ENCODE results near the gene ZGPAT. TPM values are rescaled to one million over a fixed set of nuclear protein-coding genes. Genes with fewer than 3 reads are reported as not detected.

ZGPAT gene
- total and polyA plus RNA-seq, 2 of the 13 experiments (the other 11 are each of a cell fraction or from before 2014, with no cell fraction given) = 23.0 to 41.9 TPM

DNA sequence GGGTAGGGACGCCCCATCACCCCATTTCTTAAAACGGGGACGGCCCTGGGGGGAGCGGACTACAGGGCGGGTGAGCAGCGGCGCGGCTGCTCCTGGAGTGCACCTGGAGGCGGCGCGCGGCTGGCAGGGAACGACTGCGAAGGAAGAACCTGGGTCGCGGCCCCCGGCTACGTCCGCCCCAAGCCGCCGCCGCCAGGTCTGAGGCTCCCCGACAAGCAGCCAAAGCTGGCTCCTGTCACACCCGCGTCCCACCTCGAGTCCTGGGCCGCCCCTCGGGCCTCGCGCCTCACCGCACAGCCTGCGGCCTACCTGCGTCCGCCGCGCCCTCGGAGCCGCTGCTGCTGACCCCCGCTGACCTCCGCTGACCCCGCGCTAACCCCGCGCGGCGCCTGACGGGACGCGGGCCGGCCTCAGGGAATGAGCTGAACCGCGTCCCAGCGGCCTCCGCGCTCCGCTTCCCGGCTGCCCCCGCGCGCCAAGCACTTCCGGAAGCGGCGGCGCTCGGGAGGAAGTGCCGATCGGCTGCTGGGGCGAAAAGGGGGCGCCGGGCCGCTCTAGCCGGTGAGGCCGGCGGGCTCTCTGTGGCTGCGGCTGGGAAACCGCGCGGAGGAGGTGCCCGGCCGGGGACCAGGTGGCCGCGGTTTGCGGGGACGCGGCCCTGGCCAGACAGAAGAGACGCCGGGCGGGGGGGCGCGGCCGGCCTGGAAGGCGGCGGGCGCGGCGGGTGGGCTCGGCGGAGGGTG lies at the start of gene ZGPAT, which contains the start of gene ARFRP1 (continued):
- TF ChIP-seq TBX3 (IDR thresholded peaks at IDR 0.05; ENCODE audit: borderline replicate concordance) (peak; percentile 20; the same call in 1 of the 2 replicates), TSC22D2 (CRISPR knock-in tag; IDR thresholded peaks at IDR 0.05; ENCODE audit: borderline replicate concordance) (peak; percentile 90; the same call in 1 of the 2 replicates), PHB2 (IDR thresholded peaks at IDR 0.05; ENCODE audit: partially characterized antibody) (no peak), SAP130 (CRISPR knock-in tag; IDR thresholded peaks at IDR 0.05; ENCODE audit: low read depth) (peak; percentile 99), RFXAP (CRISPR knock-in tag; IDR thresholded peaks at IDR 0.05; ENCODE audit: borderline replicate concordance) (0 out of 2 replicates have a peak, but pooled peaks have one; percentile 77), NFATC3 (CRISPR knock-in tag; IDR thresholded peaks at IDR 0.05) (no peak), TMF1 (CRISPR knock-in tag; IDR thresholded peaks at IDR 0.05; ENCODE audit: low read depth) (peak; percentile 98), MIXL1 (CRISPR knock-in tag; IDR thresholded peaks at IDR 0.05) (peak; percentile 90), ZNF772 (CRISPR knock-in tag; IDR thresholded peaks at IDR 0.05) (peak; percentile 73)
- TF ChIP-seq, protein P1, sequence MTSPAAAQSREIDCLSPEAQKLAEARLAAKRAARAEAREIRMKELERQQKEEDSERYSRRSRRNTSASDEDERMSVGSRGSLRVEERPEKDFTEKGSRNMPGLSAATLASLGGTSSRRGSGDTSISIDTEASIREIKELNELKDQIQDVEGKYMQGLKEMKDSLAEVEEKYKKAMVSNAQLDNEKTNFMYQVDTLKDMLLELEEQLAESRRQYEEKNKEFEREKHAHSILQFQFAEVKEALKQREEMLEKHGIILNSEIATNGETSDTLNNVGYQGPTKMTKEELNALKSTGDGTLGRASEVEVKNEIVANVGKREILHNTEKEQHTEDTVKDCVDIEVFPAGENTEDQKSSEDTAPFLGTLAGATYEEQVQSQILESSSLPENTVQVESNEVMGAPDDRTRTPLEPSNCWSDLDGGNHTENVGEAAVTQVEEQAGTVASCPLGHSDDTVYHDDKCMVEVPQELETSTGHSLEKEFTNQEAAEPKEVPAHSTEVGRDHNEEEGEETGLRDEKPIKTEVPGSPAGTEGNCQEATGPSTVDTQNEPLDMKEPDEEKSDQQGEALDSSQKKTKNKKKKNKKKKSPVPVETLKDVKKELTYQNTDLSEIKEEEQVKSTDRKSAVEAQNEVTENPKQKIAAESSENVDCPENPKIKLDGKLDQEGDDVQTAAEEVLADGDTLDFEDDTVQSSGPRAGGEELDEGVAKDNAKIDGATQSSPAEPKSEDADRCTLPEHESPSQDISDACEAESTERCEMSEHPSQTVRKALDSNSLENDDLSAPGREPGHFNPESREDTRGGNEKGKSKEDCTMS (CRISPR knock-in tag; conservative IDR thresholded peaks at IDR 0.05) = no peak
- TF ChIP-seq, protein P2, sequence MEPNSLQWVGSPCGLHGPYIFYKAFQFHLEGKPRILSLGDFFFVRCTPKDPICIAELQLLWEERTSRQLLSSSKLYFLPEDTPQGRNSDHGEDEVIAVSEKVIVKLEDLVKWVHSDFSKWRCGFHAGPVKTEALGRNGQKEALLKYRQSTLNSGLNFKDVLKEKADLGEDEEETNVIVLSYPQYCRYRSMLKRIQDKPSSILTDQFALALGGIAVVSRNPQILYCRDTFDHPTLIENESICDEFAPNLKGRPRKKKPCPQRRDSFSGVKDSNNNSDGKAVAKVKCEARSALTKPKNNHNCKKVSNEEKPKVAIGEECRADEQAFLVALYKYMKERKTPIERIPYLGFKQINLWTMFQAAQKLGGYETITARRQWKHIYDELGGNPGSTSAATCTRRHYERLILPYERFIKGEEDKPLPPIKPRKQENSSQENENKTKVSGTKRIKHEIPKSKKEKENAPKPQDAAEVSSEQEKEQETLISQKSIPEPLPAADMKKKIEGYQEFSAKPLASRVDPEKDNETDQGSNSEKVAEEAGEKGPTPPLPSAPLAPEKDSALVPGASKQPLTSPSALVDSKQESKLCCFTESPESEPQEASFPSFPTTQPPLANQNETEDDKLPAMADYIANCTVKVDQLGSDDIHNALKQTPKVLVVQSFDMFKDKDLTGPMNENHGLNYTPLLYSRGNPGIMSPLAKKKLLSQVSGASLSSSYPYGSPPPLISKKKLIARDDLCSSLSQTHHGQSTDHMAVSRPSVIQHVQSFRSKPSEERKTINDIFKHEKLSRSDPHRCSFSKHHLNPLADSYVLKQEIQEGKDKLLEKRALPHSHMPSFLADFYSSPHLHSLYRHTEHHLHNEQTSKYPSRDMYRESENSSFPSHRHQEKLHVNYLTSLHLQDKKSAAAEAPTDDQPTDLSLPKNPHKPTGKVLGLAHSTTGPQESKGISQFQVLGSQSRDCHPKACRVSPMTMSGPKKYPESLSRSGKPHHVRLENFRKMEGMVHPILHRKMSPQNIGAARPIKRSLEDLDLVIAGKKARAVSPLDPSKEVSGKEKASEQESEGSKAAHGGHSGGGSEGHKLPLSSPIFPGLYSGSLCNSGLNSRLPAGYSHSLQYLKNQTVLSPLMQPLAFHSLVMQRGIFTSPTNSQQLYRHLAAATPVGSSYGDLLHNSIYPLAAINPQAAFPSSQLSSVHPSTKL (CRISPR knock-in tag; IDR thresholded peaks at IDR 0.05) = peak; percentile 70; the same call in 1 of the 2 replicates
- TF ChIP-seq, protein P3, sequence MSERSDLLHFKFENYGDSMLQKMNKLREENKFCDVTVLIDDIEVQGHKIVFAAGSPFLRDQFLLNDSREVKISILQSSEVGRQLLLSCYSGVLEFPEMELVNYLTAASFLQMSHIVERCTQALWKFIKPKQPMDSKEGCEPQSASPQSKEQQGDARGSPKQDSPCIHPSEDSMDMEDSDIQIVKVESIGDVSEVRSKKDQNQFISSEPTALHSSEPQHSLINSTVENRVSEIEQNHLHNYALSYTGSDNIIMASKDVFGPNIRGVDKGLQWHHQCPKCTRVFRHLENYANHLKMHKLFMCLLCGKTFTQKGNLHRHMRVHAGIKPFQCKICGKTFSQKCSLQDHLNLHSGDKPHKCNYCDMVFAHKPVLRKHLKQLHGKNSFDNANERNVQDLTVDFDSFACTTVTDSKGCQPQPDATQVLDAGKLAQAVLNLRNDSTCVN (CRISPR knock-in tag; IDR thresholded peaks at IDR 0.05; ENCODE audit: borderline replicate concordance) = peak; percentile 91
- TF ChIP-seq, protein P4, sequence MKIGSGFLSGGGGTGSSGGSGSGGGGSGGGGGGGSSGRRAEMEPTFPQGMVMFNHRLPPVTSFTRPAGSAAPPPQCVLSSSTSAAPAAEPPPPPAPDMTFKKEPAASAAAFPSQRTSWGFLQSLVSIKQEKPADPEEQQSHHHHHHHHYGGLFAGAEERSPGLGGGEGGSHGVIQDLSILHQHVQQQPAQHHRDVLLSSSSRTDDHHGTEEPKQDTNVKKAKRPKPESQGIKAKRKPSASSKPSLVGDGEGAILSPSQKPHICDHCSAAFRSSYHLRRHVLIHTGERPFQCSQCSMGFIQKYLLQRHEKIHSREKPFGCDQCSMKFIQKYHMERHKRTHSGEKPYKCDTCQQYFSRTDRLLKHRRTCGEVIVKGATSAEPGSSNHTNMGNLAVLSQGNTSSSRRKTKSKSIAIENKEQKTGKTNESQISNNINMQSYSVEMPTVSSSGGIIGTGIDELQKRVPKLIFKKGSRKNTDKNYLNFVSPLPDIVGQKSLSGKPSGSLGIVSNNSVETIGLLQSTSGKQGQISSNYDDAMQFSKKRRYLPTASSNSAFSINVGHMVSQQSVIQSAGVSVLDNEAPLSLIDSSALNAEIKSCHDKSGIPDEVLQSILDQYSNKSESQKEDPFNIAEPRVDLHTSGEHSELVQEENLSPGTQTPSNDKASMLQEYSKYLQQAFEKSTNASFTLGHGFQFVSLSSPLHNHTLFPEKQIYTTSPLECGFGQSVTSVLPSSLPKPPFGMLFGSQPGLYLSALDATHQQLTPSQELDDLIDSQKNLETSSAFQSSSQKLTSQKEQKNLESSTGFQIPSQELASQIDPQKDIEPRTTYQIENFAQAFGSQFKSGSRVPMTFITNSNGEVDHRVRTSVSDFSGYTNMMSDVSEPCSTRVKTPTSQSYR (CRISPR knock-in tag; IDR thresholded peaks at IDR 0.05; ENCODE audit: borderline replicate concordance) = peak; percentile 81
